NCI-H2196 treated with DMSO at 0.1 percent for 48 hours (cell line): ENCODE results near the gene FGD5.
"Not testable (repeated sequence)": the region's sequence is repeated elsewhere in the genome, so short reads cannot be mapped to it uniquely, and the experiment has no call there.

Experiments used
- DNase-seq: peaks from one replicate; lab custom pipeline; 2025; ENCODE audit not compliant: unreplicated experiment; lab: John Stamatoyannopoulos, UW

FGD5 gene

DNA sequence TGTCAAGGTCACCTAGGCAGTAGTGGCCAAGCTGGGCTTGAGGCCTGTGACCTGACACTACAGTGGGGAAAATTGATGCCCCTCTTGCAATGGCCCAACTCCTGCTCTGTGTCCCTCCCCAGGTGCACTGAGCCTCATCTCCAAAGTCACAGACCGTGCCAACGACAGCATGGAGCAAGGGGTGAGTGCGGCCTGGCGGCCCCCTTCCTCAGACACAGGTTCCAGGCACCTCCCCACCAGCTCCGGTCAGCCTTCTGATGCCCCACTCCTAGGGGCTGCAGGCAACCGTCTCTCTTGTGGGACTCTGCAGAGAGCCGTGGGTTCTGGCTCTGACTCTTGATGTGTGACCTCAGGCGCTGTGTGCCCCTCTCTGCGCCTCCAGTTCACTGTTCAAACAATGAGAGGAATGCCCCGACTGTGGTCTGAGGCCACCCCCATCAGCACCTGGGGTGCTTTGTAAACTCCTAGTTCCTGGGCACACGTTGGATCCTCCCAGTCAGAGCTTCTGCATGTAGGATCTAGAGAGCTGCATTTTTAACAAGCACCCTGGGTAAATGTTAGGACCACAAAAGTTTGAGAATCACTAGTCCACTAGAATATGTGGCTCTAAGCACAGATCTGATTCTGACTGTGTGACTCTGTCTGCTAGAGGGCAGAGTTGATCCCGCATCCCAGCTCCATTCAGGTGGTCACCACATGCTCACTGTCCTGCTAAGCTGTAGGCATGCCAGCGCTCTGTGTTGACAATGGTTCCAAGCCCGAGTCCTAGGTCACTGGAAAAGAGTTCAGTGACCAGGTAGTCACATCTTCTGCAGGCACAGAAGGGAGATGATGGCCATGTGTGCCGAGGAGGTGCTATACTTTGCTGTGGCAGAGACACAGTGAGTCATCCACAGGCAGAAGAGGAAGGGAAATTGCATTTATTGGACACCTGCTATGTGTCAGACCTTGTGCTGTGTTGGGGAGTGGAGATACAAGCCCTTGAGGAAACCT, 82.4 kb downstream of the FGD5 start:
- DNase-seq = no peak

DNA sequence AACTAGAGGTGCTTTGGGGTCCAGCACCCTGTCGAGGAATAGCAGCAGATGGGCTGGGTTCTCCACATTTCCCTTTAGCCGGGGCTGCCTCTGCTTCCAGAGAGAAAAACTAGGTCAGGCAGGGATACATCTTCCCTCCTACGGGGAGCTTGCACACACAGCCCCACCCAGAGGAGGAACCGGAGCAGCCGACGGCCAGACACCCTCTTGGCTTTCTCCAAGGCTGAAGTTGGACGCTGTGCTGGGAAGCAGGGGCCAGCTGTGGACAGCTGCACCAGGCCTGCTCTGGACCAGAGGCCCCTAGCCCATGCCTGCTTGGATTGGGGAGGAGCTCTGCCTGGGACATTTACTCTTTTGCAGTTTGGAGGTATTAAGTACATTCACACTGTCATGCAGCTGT, 84.0 kb downstream of the FGD5 start:
- no peak for DNase-seq

DNA sequence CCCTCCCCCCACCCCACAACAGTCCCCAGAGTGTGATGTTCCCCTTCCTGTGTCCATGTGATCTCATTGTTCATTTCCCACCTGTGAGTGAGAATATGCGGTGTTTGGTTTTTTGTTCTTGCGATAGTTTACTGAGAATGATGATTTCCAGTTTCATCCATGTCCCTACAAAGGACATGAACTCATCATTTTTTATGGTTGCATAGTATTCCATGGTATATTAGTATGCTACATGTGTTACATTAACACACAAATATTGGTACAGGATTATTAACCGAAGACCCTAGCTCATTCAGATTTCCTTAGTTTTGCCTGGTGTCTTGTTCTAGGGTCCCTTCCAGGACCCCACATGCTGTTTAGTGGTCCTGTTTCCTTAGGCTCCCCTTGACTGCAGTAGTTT, 84.7 kb downstream of the FGD5 start:
- DNase-seq = not testable (repeated sequence)

DNA sequence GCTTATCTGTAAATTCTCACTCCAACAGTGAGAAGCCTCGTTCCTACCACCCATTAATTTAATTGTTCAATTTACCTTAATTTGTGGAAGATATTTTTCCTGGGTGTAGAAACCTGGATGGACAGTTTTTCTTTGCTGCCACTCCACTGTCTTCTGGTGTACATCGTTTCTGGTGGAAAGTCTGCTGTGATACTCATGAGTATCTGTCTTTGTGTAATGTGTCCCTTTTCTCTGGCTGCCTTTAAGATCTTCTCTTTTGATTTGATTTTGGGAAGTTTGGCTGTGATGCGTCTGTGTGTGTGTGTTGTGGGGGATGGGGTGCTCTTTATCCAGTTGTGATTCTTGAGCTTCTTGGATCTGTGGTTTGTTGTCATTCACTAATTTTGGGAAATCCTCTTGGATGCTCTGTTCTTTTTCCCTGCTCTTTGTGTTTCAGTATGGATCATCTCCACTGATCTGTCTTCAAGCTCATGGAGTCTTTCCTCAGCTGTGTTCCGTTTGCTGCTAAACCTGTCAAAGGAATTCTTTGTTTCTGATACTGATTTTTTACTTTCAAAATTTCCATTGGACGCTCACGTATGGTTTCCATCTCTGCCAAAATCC, 86.4 kb downstream of the FGD5 start:
- no peak for DNase-seq

DNA sequence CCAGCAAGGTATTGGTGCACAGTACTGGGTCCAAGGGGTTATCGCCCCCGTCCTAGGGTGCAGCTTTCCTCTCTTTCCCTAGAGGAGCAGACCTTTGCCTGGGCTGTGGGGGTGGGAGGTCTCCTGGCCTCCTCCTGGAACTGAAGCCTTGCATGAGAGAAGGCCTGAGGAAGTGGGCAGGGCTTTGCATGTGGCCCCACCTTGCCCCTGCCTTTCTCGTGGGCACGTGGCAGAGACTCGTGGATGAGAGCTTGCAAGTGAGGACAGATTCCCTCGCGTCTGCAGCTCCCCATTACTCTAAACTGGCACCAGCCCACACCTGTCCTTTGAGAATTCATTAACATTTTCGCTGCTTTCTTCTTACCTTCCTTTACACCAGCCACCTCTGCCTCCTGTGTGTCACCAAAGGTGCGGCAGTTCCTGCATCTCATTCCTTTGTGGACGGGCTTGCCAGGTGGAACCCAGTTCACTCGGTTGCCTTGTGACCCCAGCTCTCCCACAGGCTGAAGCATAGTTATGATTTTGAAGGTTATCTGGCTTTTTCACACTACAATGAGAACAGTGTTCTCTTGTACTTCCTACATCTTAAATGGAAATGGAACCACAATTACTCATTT, 87.7 kb downstream of the FGD5 start:
- DNase-seq = no peak

DNA sequence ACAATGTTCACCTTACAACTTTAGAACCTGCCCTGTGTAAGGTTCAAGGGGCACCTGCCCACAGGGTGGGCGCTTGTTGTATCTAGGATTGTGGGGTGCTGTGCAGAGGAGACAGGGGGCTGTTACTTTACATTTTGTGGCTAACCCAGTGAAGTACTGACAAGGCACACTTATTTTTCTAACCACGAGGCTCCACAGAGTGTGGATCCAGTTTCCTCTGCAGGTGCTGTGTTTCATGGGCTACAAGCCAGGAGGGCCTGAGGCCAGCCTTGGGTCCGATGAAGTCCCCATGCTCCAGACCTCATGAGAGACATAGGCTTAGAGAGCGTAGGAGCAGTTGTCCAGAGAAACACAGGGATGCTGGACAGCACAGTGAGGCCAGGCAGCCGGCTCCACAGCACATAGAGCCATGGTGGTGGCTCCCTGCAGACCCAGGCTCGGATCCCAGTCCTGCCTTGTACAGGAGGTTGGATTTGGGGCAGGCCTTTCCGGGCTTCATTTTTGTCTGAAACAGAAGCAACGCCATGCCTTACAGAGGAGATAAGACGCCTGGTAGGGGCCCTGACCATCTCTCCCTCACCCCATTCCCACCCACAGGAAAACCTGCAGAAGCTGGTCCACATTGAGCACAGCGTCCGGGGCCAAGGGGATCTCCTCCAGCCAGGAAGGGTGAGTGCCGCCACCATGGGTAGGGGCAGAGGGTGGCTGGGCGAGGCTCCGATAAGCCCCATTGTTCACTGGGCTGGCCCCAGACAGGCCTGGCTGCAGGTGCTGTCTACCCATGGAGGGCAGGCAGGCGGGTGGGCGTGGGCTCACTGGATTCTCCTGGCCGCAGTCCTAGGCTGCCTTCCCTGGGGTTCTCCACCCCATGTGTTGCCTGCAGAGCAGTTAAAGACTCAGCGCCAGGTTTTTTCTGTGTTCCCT, 88.5 kb downstream of the FGD5 start:
- no peak for DNase-seq

DNA sequence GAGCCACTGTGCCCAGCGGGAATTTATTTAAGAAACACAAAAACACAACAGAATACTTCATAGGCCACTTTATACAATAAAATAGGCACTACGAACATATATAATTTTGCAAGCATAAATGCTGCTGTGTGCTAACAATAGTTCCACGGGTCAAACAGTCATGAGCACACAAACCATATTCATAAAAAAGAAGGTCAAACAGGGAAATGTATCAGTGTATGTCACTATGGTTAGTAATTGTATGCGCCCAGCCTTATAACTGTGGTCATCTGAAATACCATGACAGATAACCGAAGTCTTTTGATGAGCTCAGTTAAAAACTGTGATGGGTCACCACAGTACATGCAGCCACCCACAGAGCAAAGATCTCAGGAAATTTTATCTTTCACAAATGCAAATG, 90.5 kb downstream of the FGD5 start:
- no peak for DNase-seq

DNA sequence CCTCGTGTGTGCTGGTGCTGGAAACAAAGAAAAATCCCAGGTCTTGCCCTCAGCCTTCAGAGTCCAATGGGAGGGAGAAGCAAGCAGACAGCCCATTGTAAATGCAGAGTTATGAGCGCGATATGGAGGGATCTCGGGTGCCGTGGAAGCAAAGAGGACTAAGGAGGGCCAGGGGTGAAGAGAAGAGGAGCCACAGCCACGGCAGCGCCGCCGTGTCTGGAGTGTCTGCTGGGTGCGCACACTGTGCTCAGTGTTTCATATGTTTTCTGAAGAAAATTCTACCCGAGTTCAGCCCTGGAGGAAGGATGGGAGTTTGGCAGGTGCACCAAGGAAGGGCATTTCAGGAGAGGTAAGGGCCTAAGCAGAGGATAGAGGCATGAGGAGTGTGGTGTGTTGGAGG, 92.9 kb downstream of the FGD5 start:
- no peak for DNase-seq

DNA sequence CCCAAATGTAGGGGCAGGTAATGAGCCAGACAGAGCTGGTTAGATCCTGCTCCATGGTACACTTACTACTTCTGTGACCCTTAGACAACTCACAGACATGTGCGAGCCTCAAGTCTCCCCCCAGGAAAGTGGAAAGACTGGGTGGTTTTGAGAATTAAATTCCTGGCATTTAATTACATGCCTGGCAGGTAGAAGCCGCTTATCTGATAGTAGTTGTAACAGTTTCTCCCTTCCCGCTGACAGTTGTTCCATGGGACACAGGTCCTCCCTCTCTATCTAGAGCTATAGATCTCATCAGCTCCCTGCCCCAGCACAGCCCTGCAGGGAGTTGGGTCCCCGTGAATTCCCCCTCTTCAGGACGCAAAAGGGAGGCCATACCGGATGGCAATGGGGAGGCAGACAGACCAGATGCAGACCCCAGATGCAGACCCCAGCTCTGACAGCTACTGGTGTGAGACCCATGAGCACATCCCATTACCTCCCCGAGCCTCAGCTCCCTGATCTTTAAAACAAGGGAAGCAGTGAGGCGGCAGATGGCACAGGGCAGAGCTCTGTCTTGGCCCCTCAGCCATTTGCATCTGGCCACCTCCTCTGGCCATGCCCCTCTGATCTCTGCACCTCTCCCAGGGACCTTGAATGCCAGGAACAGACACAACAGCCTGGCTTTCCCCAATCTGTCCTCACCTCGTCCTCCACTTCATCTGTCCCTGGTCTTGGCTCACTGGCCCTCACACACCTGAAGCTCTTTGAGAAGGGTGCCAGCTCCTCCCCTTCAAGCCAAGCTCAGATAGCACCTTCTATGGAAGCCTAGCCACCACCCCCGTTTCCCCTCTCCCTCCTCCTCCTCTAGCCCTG, 94.5 kb downstream of the FGD5 start:
- no peak for DNase-seq

DNA sequence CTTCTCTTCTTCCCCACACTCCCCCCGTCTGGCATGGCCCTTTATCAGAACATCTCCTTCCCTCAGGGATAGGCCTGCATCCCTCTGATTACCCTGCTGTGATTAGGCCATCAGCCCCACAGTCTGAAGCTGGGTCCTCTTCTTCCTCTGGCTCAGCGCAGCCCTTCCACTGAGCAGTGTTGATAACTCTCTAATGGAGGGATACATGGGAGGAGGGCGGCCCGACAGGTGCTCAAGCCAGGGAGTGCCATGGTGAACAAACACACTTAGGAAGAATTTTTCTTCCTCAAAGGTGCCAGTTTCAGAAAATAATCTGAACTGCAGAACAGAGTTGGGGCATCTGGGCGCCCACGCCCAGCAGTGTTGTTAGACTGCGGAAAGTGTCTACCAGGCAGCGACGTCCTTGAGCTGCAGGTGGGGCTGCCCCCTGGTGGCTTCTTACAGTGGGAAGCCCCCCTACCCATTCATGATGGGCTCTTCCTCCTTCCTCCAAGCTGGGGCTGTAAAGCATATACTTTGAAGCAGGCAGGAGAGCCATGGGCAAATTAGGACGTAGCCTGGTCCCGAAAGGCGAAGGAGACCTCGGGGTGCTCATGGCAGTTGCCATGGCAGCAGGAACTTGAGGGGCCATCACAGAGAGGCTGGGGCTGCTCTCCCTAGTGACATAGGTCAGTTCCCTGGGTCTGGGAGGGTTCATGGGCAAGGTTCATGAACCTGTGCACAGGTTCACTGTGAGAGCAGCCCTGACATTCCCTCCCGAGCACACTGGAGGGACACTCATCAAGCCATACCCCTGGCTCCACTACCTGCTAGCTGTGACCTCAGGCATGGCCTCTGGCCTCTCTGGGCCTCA, 95.4 kb downstream of the FGD5 start:
- no peak for DNase-seq

DNA sequence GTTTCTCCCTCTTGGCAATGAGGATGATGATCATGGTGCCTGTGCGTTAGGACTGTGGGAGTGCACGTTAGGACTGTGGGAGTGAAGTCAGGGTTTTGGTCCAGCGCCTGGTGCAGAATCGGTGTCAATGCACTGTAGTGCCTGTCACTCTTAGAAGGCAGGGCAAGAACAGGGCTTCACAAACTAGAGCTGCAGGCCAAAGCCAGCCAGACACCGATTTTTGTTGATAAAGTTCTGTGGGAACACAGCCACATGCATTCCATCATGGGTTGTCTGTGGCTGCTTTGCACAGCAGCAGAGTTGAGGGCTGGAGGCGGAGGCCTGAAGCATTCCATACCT, 96.0 kb downstream of the FGD5 start:
- DNase-seq = no peak

DNA sequence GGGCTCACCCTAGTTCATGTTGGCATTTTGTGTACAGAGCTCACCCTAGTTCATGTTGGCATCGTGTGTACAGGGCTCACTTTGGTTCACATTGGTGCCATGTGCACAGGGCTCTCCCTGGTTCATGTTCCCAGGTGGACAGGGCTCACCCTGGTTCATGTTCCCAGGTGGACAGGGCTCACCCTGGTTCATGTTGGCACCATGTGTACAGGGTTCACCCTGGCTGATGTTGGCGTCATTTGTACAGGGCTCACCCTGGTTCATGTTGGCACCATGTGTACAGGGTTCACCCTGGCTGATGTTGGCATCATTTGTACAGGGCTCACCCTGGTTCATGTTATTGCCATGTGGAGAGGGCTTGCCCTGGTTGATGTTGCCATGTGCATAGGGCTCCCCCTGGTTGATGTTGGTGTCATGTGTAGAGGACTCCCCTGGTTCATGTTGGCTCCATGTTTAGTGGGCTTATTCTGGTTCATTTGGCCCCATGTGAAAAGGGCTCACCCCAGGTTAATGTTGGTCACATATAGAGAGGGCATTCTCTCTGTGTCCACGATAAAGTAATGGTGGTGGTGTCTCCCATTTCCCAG, 97.0 kb downstream of the FGD5 start:
- DNase-seq = no peak

DNA sequence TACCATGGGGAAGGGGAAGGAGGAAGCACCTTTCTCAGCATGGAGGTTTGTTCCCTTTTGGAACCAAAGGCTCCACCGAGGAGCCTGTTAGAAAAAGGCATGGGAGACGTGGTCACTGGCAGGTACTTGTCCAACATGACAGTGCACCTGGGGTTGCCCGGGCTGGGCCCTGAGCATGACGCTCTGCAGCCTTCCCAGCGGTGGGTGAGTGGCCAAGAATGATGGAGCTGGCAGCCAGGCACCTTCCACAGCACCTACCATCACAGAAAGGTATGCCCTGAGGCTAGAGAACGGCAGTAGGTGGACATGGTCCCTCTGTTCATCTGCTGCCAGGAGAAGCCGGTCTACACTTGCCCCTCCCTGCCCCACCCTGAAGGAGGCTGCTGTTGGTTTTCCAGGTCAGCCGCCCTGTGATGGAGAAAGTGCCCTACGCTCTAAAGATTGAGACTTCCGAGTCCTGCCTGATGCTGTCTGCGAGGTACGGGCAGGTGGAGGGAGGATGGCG, 99.6 kb downstream of the FGD5 start:
- DNase-seq = no peak

DNA sequence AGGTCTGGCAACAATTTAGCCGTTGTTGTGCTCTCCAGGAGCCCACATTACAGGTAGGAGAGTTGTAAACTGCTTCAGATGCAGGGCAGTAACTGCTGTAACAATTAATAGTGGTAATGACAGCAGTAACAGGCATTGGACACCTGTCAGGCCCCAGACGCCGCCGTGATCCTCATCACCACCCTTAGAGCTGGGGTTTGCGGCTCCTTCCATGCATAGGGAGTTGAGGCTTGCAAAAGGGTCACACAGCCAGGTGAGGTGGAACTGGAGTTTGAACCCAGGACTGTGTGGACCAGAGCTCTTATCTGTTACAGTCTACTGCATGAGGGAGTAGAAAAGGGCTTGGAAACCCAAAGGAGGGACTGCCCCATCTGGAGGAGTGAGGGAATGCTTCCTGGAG, 101.8 kb downstream of the FGD5 start:
- DNase-seq = no peak

DNA sequence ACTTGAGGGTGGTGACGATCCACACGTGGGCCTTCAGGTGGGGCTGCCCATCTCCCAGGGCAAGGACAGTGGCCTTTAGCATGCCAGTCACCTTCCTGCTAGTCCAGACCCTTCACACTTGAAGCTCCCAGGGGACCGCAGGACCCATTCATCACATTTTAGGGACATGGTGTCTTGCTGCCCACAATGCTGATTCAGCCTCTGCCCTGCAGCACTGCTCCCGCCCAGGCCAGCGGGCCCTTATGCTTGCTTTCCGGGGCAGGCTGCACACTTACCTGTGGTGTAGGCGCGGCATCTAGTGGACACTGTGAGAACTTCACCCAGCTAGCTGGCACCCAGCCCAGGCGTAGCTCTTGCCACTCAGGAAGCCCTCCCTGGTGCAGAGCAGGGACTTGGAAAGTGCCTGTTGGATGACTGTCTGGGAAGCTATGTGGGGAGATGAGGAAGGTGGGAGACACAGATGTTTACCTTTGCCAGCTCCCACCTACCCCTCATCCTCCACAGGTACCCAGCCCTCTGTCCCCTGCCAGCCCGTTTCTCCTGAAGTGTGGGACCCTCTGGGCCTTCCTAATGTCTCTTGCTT, 102.4 kb downstream of the FGD5 start:
- DNase-seq = peak; percentile 13

DNA sequence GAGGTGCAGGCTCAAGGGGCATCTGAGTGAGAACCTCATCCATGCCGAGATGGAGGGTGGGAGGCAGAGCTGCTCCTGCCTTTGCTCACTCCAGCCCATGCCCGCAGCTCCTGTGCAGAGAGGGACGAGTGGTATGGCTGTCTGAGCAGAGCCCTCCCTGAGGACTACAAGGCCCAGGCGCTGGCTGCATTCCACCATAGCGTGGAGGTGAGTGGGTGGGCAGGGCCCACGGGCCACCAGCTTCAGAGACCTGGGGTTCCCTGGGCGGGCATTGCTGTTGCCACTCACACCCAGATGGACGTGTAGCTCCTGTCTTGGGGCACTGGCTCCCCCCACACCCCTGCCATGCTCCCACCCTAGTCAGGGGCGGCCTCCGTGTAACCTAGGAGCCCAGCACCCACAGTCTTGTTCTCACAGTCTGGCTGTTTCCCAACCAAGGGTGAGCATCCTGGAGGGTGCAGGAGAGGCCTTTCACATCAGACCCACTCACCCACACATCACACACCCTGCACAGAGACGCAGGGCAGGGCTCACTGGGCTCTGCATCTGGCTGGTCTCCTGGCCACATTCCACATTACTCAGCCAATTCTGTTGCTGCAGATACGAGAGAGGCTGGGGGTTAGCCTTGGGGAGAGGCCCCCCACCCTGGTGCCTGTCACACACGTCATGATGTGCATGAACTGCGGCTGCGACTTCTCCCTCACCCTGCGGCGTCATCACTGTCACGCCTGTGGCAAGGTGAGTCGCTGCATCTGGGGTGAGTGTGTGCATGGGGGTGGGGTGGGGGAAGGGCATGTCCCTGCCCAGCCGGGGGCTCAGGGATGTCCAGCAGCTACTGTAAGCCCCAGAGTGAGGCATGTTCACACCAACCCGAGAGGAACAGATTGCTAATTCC, 103.3 kb downstream of the FGD5 start:
- no peak for DNase-seq

DNA sequence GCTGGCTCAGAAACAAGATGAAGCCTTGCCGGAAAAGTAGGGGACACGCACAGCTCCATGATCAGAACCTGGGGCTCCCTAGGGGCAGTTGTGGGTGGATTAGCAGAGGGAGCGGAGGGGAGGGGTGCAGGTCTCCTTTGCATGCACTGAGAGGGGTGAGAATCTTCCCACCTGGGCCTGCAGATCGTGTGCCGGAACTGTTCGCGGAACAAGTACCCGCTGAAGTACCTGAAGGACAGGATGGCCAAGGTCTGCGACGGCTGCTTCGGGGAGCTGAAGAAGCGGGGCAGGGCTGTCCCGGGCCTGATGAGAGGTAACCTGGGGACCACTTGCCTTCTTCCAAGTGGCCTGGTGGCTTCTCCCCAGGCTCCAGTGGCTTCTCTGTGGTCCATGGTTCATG, 104.1 kb downstream of the FGD5 start:
- no peak for DNase-seq
